ENCODE measurements around the gene POFUT1.
"Not testable (repeated sequence)": the region's sequence is repeated elsewhere in the genome, so short reads cannot be mapped to it uniquely, and the experiment has no call there.

POFUT1 gene

DNA sequence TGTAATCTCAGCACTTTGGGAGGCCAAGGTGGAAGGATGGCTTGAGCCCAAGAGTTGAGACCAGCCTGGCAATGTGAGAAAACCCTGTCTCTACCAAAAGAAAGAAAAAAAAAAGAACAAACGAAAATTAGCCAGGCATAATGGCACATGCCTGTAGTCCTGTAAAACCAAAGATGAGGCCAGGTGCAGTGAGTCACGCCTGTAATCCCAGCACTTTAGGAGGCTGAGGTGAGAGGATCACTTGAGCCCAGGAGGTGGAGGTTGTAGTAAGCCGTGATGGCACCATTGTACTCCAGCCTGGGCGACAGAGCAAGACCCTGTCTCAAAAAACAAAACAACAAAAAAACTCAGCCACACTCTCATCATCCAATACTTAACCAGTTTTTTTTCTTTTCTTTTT lies 37.3 kb downstream of the POFUT1 start:
- no peak overlapping the region for H3K4me3 ChIP-seq (ENCODE audit: low read depth, low read length)
- TF ChIP-seq CTCF (IDR thresholded peaks at IDR 0.05; ENCODE audit: borderline replicate concordance, insufficient read depth, low read depth, low read length): no peak

DNA sequence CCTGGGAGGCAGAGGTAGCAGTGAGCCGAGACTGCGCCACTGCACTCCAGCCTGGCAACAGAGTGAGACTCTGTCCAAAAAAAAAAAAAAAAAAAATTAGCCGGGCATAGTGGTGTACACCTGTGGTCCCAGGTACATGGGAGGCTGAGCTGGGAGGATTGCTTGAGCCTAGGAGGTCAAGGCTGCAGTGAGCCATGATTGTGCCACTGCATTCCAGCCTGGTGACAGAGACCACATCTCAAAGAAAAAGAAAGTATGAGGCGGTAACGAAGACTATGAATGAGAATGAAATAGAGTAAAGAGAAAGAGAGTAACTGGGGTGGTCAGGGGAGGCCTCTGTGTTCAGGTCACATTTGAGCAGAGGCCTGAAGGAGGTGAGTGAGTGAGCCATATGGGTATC lies 38.5 kb downstream of the POFUT1 start:
- H3K4me3 ChIP-seq (ENCODE audit: low read depth, low read length): not testable (repeated sequence)

GRCh38 chr20:32248043-32248442 lies 40.4 kb downstream of the POFUT1 start:
- no peak overlapping the region for H3K4me3 ChIP-seq (ENCODE audit: low read depth, low read length)
- TF ChIP-seq CTCF (IDR thresholded peaks at IDR 0.05; ENCODE audit: borderline replicate concordance, insufficient read depth, low read depth, low read length): no peak

DNA sequence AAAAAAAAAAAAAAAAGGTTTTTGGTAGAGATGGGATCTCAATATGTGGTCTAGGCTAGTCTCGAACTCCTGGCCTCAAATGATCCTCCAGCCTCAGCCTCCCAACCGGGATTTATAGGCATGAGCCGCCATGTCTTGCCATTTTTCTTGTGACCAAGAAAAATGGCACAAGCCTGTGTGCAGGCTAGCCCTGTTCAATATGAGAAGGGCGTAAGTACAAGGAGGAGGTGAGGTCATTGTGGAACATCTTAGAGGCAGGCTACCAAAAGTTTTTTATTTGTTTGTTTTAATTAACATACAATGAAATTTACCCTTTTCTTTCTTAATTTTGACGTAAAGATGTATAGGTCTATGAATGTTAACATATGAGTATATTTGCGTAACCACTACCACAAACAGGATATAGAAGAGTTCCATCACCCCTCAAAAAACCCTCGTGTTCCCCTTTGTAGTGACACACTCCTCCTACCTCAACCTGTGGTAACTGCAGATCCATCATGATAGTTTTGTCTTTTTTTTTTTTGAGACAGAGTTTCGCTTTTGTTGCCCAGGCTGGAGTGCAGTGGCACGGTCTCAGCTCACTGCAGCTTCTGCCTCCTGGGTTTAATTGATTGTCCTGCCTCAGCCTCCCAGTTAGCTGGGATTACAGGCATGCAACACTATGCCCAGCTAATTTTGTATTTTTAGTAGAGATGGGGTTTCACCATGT lies 41.5 kb downstream of the POFUT1 start:
- H3K4me3 ChIP-seq (ENCODE audit: low read depth, low read length): no peak overlapping the region
- TF ChIP-seq CTCF (IDR thresholded peaks at IDR 0.05; ENCODE audit: borderline replicate concordance, insufficient read depth, low read depth, low read length): no peak

DNA sequence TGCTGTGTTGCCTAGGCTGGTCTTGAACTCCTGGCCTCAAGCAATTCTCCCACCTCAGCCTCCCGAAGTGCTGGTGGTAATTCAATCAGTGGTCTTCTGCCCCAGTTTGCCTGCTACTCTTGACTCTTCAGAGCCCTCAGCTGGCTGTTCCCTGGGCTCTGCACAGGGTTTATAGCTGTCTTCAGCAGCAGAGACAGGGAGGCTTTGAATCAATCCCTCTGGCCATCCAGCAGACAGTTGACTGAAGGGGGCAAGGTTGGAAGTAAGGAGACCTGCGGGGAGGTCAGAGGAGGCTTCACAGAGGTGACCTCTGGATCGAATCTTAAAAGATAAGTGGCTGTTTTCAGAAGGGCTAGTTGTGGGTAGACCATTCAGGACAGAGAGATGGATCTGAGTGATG lies 43.8 kb downstream of the POFUT1 start:
- no peak for TF ChIP-seq CTCF (IDR thresholded peaks at IDR 0.05; ENCODE audit: borderline replicate concordance, insufficient read depth, low read depth, low read length)
- H3K4me3 ChIP-seq (ENCODE audit: low read depth, low read length): no peak overlapping the region

- TF ChIP-seq CTCF (IDR thresholded peaks at IDR 0.05; ENCODE audit: borderline replicate concordance, insufficient read depth, low read depth, low read length): no peak
- H3K4me3 ChIP-seq (ENCODE audit: low read depth, low read length): no peak overlapping the region
Measured at GRCh38 chr20:32252189-32252588, 44.5 kb downstream of the POFUT1 start.

DNA sequence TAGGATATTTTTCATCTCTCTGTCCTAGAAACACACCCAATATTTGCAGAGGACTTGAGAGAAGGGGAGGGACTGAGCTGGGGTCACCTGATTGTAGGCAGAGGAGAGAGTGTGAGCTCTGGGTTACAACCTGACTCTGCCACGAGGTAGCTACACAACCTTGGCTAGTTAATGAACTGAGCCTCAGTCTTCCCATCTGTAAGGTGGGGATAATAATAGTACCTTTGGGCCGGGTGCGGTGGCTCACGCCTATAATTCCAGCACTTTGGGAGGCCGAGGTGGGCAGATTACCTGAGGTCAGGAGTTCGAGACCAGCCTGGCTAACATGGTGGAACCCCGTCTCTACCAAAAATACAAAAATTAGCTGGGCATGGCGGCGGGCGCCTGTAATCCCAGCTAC lies 53.3 kb downstream of the POFUT1 start:
- H3K4me3 ChIP-seq (ENCODE audit: low read depth, low read length): not testable (repeated sequence)

GRCh38 chr20:32261644-32262043 lies 54.0 kb downstream of the POFUT1 start:
- no peak overlapping the region for H3K4me3 ChIP-seq (ENCODE audit: low read depth, low read length)
- TF ChIP-seq CTCF (IDR thresholded peaks at IDR 0.05; ENCODE audit: borderline replicate concordance, insufficient read depth, low read depth, low read length): no peak

All from GM12875 (cell line).